SH-SY5Y (cell line): ENCODE data around the gene PDGFA.

Experiments
- GATA2 ChIP-seq: IDR thresholded peaks from 2 replicates; pipeline ENCODE4 v1.6.1; 2011; ENCODE audit warnings: mild to moderate bottlenecking, low read depth, low read length
- GATA3 ChIP-seq: IDR thresholded peaks from 2 replicates; pipeline ENCODE4 v1.6.1; 2011; ENCODE audit warnings: low read depth, mild to moderate bottlenecking, low read length, moderate library complexity

- TF ChIP-seq GATA3 (no peak), GATA2 (no peak)
Measured at GRCh38 chr7:457814-458510, 61.7 kb downstream of the PDGFA start.
